LNCaP clone FGC (cell line): ENCODE measurements around the gene CEACAM3.

ENCODE experiments used
- DNase-seq: peaks from one replicate; pipeline ENCODE4 v3.0.0-alpha.2; 2011; ENCODE audit warnings: low read depth
- H3K4me3 ChIP-seq: 2 replicates; pipeline ENCODE4 v1.5.1; 2011; ENCODE audit warnings: mild to moderate bottlenecking, low read depth, low read length, control low read depth
- CTCF ChIP-seq: IDR thresholded peaks from 2 replicates; pipeline ENCODE4 v1.5.1; 2012; ENCODE audit warnings: mild to moderate bottlenecking; ENCODE audit not compliant: control insufficient read depth, insufficient read depth; ENCODE audit errors: extremely low read depth

The CEACAM3 gene

GRCh38 chr19:41851456-41851855 is 55.1 kb downstream of the CEACAM3 start:
- TF ChIP-seq CTCF, result no peak
- H3K4me3 ChIP-seq, result no peak overlapping the region
- DNase-seq, result no peak

DNA sequence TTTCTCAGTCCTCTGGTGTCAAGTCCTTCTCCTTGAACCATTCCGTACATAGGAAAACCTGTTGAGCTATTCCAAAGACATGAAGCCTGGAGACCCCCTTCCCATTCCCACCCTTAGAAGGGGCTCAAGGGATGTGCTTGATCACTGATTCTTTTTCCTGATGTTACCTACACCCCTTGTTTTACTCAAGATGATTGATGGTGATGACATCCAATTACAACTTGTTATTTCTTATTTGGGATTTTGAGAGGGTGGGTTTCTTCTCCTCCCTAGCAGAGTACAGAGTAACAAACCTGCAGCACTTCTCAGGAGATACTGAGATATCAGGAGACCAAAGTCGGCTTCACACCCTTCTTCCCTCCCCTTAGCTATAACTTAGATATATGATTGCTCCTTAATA is 57.0 kb downstream of the CEACAM3 start:
- no peak overlapping the region for H3K4me3 ChIP-seq
- TF ChIP-seq CTCF, result no peak
- DNase-seq, result no peak

DNA sequence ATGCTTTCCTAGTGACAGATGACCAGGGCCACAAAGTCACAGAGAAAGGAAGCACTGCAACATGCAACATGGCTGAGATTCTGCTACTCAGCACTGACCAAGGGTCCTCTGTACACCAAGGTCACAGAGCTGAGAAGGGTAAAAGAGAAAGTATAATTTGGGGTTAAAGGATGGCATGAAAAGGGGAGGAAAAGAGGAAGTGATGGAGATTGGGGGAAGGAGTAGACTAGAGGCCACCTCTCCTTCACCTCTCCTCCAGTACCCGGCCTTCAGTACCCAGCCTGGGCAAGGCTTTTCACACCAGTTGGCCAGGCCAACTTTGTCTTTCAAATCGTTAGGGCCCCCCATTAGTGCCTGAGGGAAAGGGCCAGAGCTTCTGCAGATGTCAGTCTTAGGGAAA is 57.4 kb downstream of the CEACAM3 start:
- no peak for TF ChIP-seq CTCF
- no peak overlapping the region for H3K4me3 ChIP-seq
- DNase-seq, result no peak

DNA sequence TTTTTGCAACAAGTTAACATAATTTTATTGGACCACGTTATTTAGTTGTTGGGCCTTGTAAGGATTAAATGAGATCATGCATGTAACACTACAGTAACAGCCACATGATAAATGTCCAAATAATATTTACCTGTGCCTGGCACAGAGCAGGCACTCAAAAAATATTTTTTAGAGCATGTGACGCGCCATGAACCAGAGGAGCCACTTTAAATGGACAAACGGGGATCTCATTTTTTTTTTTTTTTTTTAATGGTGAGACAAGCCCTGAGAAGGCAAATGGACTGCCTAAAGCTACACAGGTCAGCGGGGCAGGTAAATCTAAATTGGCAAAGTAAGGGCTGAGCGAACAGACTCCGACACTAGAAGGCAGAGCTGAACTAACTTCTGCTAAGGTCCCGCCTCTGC is 62.8 kb downstream of the CEACAM3 start:
- H3K4me3 ChIP-seq, result peak overlapping the region; percentile 7

GRCh38 chr19:41859618-41860418 is 63.4 kb downstream of the CEACAM3 start, which contains the start of gene RPS19:
Gene RPS19, plus strand, starts transcription at chr19:41860255. Its CDS starts 520 bp downstream, at chr19:41860775.
- H3K4me3 ChIP-seq, result peak within 1 kb of the TSS; percentile 92
- TF ChIP-seq CTCF, result no peak
- peak; percentile 89 for DNase-seq

More for the DNA sequence above, 62.8 kb downstream of the CEACAM3 start:
- 0 out of 2 replicates have a peak, but pooled peaks have one; percentile 26 for TF ChIP-seq CTCF
- DNase-seq, result no peak

DNA sequence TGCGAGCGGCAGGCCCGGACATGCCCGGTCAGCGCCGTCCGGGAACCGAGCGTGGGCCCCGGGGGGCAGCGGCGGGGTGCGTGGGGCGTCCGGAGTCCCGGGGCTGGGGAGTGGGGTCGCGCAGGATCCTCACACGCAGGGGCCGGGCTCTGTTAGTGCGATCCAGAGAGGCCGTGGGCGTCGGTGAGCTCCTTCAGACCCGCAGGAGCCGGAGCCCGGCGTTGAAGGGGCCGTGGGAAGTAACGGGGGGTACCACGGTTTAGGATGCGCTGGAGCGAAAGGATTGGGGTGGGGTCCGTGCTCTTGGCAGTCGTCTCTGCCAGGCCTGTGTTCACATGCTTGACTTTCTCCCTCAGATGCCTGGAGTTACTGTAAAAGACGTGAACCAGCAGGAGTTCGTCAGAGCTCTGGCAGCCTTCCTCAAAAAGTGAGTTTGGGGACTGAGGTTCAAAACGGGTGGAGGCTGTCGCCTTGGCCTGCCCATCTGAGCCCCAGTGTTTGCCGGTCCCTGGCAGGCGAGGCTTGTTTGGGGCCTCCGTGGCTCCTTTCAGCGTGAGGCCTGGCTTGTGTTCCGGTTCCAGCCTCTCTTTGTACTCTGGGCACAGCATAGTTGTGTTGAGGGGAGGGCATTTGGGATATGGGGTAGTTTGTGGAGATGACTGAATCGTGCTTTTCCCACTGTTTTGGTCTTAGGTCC is 64.2 kb downstream of the CEACAM3 start:
- DNase-seq, result no peak
- no peak for TF ChIP-seq CTCF
- peak overlapping the region; percentile 92 for H3K4me3 ChIP-seq
